GM13976 (cell line): ENCODE measurements around the gene MRPL34.

Experiments
- DNase-seq: peaks from one replicate; pipeline ENCODE4 v3.0.0; 2012; ENCODE audit warnings: low spot score
- CTCF ChIP-seq: IDR thresholded peaks from 2 replicates; pipeline ENCODE4 v1.5.1; 2012; ENCODE audit warnings: borderline replicate concordance, mild to moderate bottlenecking; ENCODE audit not compliant: insufficient read depth; ENCODE audit errors: extremely low read depth, missing control alignments, control extremely low read depth
- in situ Hi-C: fragments of 300-500 bp; cut with MboI; formaldehyde crosslinking; loops from one replicate; pipeline ENCODE4 v1.12.0; 2022; ENCODE audit warnings: low sequenced_read_pairs, mixed read lengths, inconsistent platforms; ENCODE audit not compliant: unreplicated experiment

Gene MRPL34

DNA sequence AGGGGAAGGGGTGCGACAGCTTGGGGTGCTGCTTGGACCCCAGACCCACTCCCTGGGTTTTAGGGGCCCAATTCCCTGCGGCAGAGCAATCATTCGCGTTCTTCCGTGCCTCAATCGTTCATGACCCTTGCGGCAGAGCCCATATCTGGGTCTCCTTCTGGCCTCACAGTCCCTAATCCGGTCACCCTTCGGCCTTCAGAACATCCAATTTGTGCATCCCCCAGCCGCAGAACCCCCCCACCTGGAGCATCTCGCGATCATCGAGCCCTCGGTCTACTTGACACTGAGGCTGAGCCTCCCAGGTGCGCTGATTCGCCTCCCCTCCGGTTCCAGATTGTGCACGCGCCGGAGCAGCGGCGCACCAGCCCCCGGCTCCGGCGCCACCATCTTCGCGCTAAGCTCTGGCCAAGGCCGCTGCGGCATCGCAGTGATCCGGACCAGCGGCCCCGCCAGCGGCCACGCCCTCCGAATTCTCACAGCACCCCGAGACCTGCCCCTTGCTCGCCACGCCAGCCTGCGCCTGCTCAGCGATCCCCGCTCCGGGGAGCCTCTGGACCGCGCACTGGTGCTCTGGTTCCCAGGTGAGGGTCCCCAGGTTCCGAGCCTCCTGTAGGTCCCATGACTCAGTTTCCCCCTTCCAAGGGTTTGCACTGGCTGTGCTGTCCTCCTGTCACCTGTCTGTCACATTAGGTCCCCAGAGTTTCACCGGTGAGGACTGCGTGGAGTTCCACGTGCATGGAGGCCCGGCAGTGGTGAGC, 32.2 kb downstream of the MRPL34 start:
- peak; percentile 70 for DNase-seq
- no peak for TF ChIP-seq CTCF
- in situ Hi-C loops, result no loop called here

GRCh38 chr19:17338433-17339078, 32.9 kb downstream of the MRPL34 start:
- in situ Hi-C loops, result no loop called here
- no peak for TF ChIP-seq CTCF
- no peak for DNase-seq

GRCh38 chr19:17339088-17339741, 33.5 kb downstream of the MRPL34 start:
- TF ChIP-seq CTCF, result no peak
- DNase-seq, result no peak
- in situ Hi-C loops, result no loop called here

DNA sequence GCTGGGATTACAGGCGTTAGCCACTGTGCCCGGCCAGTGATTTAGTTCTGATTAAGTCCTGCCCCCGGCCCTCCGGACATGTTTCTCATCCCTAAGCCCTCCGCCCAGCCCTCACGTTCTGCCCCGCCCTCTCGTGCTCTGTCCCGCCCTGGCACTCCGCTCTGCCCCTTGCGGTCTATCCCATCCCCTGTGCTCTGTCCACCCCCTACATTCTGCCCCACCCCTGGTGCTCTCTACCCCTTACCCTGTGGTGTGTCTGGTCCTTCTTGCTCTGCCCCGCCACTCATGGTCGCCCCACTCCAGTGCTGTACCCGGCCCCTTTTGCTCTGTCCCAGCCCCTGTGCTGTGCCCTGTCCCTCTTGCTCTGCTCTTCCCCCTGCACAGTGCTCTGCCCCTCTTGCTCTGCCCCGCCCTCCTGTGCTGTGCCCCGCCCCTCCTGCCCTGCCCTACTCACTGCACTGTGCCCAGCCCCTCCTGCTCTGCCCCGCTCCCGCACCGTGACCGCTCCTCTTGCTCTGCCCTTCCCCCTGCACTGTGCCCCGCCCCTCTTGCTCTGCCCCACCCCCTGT, 34.7 kb downstream of the MRPL34 start:
- in situ Hi-C loops, result no loop called here
- no peak for DNase-seq
- TF ChIP-seq CTCF, result no peak

- in situ Hi-C loops, result no loop called here
- TF ChIP-seq CTCF, result no peak
- DNase-seq, result no peak
Observed at GRCh38 chr19:17340871-17341357, 35.2 kb downstream of the MRPL34 start.

GRCh38 chr19:17341386-17341785, 35.7 kb downstream of the MRPL34 start:
- no peak for TF ChIP-seq CTCF
- in situ Hi-C loops, result no loop called here
- DNase-seq, result no peak
